Hepatocyte (in vitro differentiated cells): ENCODE results near the gene TPX2. TPM values are rescaled to one million over a fixed set of nuclear protein-coding genes. Genes with fewer than 3 reads are reported as not detected.

ENCODE experiments used
- DNase-seq: peaks from one replicate; pipeline ENCODE4 v3.0.0-alpha.2; 2016; ENCODE audit warnings: low spot score
- H2AFZ ChIP-seq: fragments of 200-600 bp; sonication (generic); 2 replicates; pipeline ENCODE4 v1.6.0; 2016; ENCODE audit warnings: antibody characterized with exemption, mild to moderate bottlenecking
- H3K27ac ChIP-seq: fragments of 200-600 bp; sonication (generic); 2 replicates; pipeline ENCODE4 v1.5.1; 2016; ENCODE audit warnings: mild to moderate bottlenecking
- H3K27me3 ChIP-seq: fragments of 200-600 bp; sonication (generic); 2 replicates; pipeline ENCODE4 v1.6.1; 2016
- H3K36me3 ChIP-seq: fragments of 200-600 bp; sonication (generic); replicated peaks from 2 replicates; pipeline ENCODE4 v1.5.1; 2016; ENCODE audit warnings: low read depth; ENCODE audit not compliant: insufficient read depth
- H3K4me1 ChIP-seq: fragments of 200-600 bp; sonication (generic); 2 replicates; pipeline ENCODE4 v1.5.1; 2016; ENCODE audit warnings: mild to moderate bottlenecking, moderate library complexity; ENCODE audit not compliant: insufficient read depth
- H3K4me2 ChIP-seq: fragments of 200-600 bp; sonication (generic); 2 replicates; pipeline ENCODE4 v1.6.0; 2016
- H3K4me3 ChIP-seq: fragments of 200-600 bp; sonication (generic); 2 replicates; pipeline ENCODE4 v1.5.1; 2016; ENCODE audit warnings: mild to moderate bottlenecking
- H3K79me2 ChIP-seq: fragments of 200-600 bp; sonication (generic); 2 replicates; pipeline ENCODE4 v1.6.0; 2017; ENCODE audit warnings: mild to moderate bottlenecking
- H3K9me2 ChIP-seq: fragments of 200-600 bp; sonication (generic); replicated peaks from 2 replicates; pipeline ENCODE4 v1.6.0; 2017; ENCODE audit warnings: mild to moderate bottlenecking; ENCODE audit not compliant: insufficient read depth
- H3K9me3 ChIP-seq: fragments of 200-600 bp; sonication (generic); 2 replicates; pipeline ENCODE4 v1.5.1; 2016; ENCODE audit warnings: low read depth, mild to moderate bottlenecking
- H4K20me1 ChIP-seq: fragments of 200-600 bp; sonication (generic); 2 replicates; pipeline ENCODE4 v1.6.0; 2016; ENCODE audit warnings: mild to moderate bottlenecking; ENCODE audit not compliant: insufficient read depth, poor library complexity, severe bottlenecking
- CTCF ChIP-seq: fragments of 200-600 bp; sonication (generic); IDR thresholded peaks from 2 replicates; pipeline ENCODE4 v1.5.1; 2016; ENCODE audit warnings: antibody characterized with exemption, mild to moderate bottlenecking; ENCODE audit not compliant: poor library complexity
- EZH2 ChIP-seq: fragments of 200-600 bp; sonication (generic); IDR thresholded peaks from 2 replicates; pipeline ENCODE4 v1.6.1; 2016; ENCODE audit warnings: antibody characterized with exemption, mild to moderate bottlenecking, borderline replicate concordance
- EZH2phosphoT487 ChIP-seq: fragments of 200-600 bp; sonication (generic); IDR thresholded peaks from one replicate; pipeline ENCODE4 v1.6.1; 2018; ENCODE audit warnings: antibody characterized with exemption, mild to moderate bottlenecking, low read depth, moderate library complexity; ENCODE audit not compliant: unreplicated experiment, severe bottlenecking
- WGBS: methylation state at CpG from one replicate; pipeline ENCODE4 v1.1.6; 2016; ENCODE audit warnings: low lambda C conversion rate; ENCODE audit errors: missing lambda C conversion rate; 5-methylcytosine and 5-hydroxymethylcytosine counted together
- polyA plus RNA-seq: library from polyadenylated mRNA; unstranded; fragments of >200 nt; fragmentation: Nextera tagmentation; extraction: Ambion mirVana; gene quantifications from 2 replicates; pipeline ENCODE4 v1.2.1, GENCODE V29; 2016
- total RNA-seq: library from RNA; depleted of rRNA; stranded (reverse); fragments of >200 nt; gene quantifications from 2 replicates; pipeline ENCODE4 v1.2.3, GENCODE V29; 2014

TPX2 gene
- total and polyA plus RNA-seq, 2 experiments from 2014 or later, result 16.3 to 23.9 TPM

- Histone ChIP-seq H3K9me3 (no peaks in the 10 kb centered on the region), H3K9me2 (no peaks in the 10 kb centered on the region), H3K27ac (peak overlapping the region; percentile 98), H3K4me1 (peaks cover 44% of the 10 kb centered on the region), H2AFZ (no peak overlapping the region), H3K79me2 (peaks cover 61% of the 10 kb centered on the region), H3K27me3 (no peaks in the 10 kb centered on the region), H3K4me3 (peak overlapping the region; percentile 56), H3K4me2 (peak overlapping the region; percentile 91), H4K20me1 (no peaks in the 10 kb centered on the region), H3K36me3 (no peaks in the 10 kb centered on the region)
- TF ChIP-seq EZH2phosphoT487, result no peak
- TF ChIP-seq EZH2, result no peak
- no peak for TF ChIP-seq CTCF
- WGBS, result 62% methylated on average over 22 of the region's 22 CpGs
- no peak for DNase-seq
Observed at GRCh38 chr20:31721408-31722256, 17.5 kb upstream of the TPX2 start.

GRCh38 chr20:31722257-31723068 is 16.6 kb upstream of the TPX2 start, which contains the start of gene BCL2L1:
Gene BCL2L1, minus strand, starts transcription at chr20:31722868. Its CDS starts 650 bp downstream, at chr20:31722218.
- H3K27me3 ChIP-seq, result no peaks in the 10 kb centered on the region
- H4K20me1 ChIP-seq, result no peaks in the 10 kb centered on the region
- peak; percentile 97 for DNase-seq
- peak within 1 kb of the TSS; percentile 91 for H3K4me2 ChIP-seq
- WGBS, result 3% methylated on average over 38 of the region's 38 CpGs
- peak within 1 kb of the TSS; percentile 63 for H3K4me3 ChIP-seq
- H3K9me3 ChIP-seq, result no peaks in the 10 kb centered on the region
- H2AFZ ChIP-seq, result peak within 1 kb of the TSS; percentile 60
- TF ChIP-seq EZH2 (no peak), EZH2phosphoT487 (no peak), CTCF (peak; percentile 76)
- peaks cover 35% of the 10 kb centered on the region for H3K4me1 ChIP-seq
- no peaks in the 10 kb centered on the region for H3K9me2 ChIP-seq
- peaks cover 53% of the 10 kb centered on the region for H3K79me2 ChIP-seq
- H3K27ac ChIP-seq, result peak within 1 kb of the TSS; percentile 98
- no peaks in the 10 kb centered on the region for H3K36me3 ChIP-seq

- Histone ChIP-seq H3K36me3 (no peaks in the 10 kb centered on the region), H3K4me2 (peak overlapping the region; percentile 91), H4K20me1 (no peaks in the 10 kb centered on the region), H3K4me3 (peak overlapping the region; percentile 47), H3K27me3 (no peaks in the 10 kb centered on the region), H2AFZ (peak overlapping the region; percentile 55), H3K9me3 (no peaks in the 10 kb centered on the region), H3K9me2 (no peaks in the 10 kb centered on the region), H3K27ac (peak overlapping the region; percentile 98), H3K4me1 (peaks cover 30% of the 10 kb centered on the region), H3K79me2 (peaks cover 48% of the 10 kb centered on the region)
- WGBS, result 6% methylated on average over 10 of the region's 10 CpGs
- DNase-seq, result no peak
- no peak for TF ChIP-seq CTCF
- no peak for TF ChIP-seq EZH2phosphoT487
- no peak for TF ChIP-seq EZH2
Observed at GRCh38 chr20:31723069-31723318, 16.1 kb upstream of the TPX2 start.
